ENCODE results near the gene ID1. TPM values are rescaled to one million over a fixed set of nuclear protein-coding genes. Genes with fewer than 3 reads are reported as not detected.

The ID1 gene
- total and polyA plus RNA-seq, 2 of the 13 experiments (the other 11 are each of a cell fraction or from before 2014, with no cell fraction given): 320 to 419 TPM

DNA sequence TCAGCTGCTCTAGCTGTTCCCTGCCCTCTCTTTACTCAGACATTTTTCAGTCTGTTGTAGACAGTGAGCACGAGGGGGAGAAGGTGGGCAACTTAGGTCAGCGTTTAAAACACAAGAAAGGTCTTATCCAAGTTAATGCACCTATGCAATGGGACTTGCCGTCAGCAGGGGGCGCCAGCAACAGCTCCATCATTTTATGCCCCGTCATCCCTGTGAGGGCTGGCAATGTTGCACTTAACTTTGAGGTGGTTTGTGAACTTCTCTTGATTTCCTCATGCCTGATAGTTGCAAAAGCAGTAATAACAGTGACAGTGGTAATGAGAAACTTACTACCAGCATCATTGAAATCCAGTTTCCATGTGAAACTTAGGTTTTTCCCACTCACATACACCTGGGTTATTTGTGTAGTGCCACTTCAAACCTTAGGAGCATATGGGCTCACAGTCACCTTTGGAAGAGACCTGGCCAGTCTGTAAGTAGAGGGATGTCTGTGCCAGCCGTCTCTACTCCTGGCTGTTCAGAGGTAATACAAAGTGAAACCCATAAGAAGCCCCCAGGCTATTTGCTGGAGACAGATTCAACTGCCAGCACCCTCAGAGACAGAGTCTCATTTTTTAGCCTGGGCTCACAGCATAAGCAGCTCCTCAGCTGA is 44.9 kb upstream of the ID1 start (continued):
- TF ChIP-seq, protein P1, sequence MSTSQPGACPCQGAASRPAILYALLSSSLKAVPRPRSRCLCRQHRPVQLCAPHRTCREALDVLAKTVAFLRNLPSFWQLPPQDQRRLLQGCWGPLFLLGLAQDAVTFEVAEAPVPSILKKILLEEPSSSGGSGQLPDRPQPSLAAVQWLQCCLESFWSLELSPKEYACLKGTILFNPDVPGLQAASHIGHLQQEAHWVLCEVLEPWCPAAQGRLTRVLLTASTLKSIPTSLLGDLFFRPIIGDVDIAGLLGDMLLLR (CRISPR knock-in tag; IDR thresholded peaks at IDR 0.05): 0 out of 2 replicates have a peak, but pooled peaks have one; percentile 25
- peak; percentile 74; the same call in 1 of the 2 replicates for TF ChIP-seq AHR (CRISPR knock-in tag; IDR thresholded peaks at IDR 0.05)
- no peak for TF ChIP-seq ZNF484 (CRISPR knock-in tag; IDR thresholded peaks at IDR 0.05; ENCODE audit: borderline replicate concordance, low read depth)
- TF ChIP-seq ZNF607 (CRISPR knock-in tag; IDR thresholded peaks at IDR 0.05; ENCODE audit: borderline replicate concordance): peak; percentile 59; the same call in 1 of the 2 replicates
- TF ChIP-seq, protein P2, sequence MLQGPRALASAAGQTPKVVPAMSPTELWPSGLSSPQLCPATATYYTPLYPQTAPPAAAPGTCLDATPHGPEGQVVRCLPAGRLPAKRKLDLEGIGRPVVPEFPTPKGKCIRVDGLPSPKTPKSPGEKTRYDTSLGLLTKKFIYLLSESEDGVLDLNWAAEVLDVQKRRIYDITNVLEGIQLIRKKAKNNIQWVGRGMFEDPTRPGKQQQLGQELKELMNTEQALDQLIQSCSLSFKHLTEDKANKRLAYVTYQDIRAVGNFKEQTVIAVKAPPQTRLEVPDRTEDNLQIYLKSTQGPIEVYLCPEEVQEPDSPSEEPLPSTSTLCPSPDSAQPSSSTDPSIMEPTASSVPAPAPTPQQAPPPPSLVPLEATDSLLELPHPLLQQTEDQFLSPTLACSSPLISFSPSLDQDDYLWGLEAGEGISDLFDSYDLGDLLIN (CRISPR knock-in tag; IDR thresholded peaks at IDR 0.05; ENCODE audit: borderline replicate concordance): no peak
- TF ChIP-seq BRD4 (CRISPR knock-in tag; IDR thresholded peaks at IDR 0.05): no peak
- TF ChIP-seq, protein P3, sequence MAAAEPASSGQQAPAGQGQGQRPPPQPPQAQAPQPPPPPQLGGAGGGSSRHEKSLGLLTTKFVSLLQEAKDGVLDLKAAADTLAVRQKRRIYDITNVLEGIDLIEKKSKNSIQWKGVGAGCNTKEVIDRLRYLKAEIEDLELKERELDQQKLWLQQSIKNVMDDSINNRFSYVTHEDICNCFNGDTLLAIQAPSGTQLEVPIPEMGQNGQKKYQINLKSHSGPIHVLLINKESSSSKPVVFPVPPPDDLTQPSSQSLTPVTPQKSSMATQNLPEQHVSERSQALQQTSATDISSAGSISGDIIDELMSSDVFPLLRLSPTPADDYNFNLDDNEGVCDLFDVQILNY (CRISPR knock-in tag; conservative IDR thresholded peaks at IDR 0.05): no peak
- TF ChIP-seq POLR2A (IDR thresholded peaks at IDR 0.05; ENCODE audit: insufficient read depth in 1 of 2, low read depth in 2 of 2, low read length in 2 of 2): no peak
- TF ChIP-seq HMG20A (CRISPR knock-in tag; IDR thresholded peaks at IDR 0.05; ENCODE audit: borderline replicate concordance): no peak
- TF ChIP-seq, protein P4, sequence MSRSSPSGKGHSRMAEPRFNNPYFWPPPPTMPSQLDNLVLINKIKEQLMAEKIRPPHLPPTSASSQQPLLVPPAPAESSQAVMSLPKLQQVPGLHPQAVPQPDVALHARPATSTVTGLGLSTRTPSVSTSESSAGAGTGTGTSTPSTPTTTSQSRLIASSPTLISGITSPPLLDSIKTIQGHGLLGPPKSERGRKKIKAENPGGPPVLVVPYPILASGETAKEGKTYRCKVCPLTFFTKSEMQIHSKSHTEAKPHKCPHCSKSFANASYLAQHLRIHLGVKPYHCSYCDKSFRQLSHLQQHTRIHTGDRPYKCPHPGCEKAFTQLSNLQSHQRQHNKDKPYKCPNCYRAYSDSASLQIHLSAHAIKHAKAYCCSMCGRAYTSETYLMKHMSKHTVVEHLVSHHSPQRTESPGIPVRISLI (CRISPR knock-in tag; IDR thresholded peaks at IDR 0.05; ENCODE audit: borderline replicate concordance): no peak
- no peak for TF ChIP-seq NFKB2 (CRISPR knock-in tag; IDR thresholded peaks at IDR 0.05; ENCODE audit: borderline replicate concordance)
- TF ChIP-seq ZNF737 (CRISPR knock-in tag; IDR thresholded peaks at IDR 0.05; ENCODE audit: borderline replicate concordance): 0 out of 2 replicates have a peak, but pooled peaks have one; percentile 66
- TF ChIP-seq, protein P5, sequence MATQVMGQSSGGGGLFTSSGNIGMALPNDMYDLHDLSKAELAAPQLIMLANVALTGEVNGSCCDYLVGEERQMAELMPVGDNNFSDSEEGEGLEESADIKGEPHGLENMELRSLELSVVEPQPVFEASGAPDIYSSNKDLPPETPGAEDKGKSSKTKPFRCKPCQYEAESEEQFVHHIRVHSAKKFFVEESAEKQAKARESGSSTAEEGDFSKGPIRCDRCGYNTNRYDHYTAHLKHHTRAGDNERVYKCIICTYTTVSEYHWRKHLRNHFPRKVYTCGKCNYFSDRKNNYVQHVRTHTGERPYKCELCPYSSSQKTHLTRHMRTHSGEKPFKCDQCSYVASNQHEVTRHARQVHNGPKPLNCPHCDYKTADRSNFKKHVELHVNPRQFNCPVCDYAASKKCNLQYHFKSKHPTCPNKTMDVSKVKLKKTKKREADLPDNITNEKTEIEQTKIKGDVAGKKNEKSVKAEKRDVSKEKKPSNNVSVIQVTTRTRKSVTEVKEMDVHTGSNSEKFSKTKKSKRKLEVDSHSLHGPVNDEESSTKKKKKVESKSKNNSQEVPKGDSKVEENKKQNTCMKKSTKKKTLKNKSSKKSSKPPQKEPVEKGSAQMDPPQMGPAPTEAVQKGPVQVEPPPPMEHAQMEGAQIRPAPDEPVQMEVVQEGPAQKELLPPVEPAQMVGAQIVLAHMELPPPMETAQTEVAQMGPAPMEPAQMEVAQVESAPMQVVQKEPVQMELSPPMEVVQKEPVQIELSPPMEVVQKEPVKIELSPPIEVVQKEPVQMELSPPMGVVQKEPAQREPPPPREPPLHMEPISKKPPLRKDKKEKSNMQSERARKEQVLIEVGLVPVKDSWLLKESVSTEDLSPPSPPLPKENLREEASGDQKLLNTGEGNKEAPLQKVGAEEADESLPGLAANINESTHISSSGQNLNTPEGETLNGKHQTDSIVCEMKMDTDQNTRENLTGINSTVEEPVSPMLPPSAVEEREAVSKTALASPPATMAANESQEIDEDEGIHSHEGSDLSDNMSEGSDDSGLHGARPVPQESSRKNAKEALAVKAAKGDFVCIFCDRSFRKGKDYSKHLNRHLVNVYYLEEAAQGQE (IDR thresholded peaks at IDR 0.05; ENCODE audit: borderline replicate concordance in 1 of 2, low read depth in 1 of 2, low read length in 2 of 2): no peak
- TF ChIP-seq SMYD3 (CRISPR knock-in tag; IDR thresholded peaks at IDR 0.05): no peak
- no peak for TF ChIP-seq ZC3H4 (CRISPR knock-in tag; IDR thresholded peaks at IDR 0.05; ENCODE audit: borderline replicate concordance)
- no peak for TF ChIP-seq MZF1 (CRISPR knock-in tag; IDR thresholded peaks at IDR 0.05; ENCODE audit: borderline replicate concordance)
- TF ChIP-seq, protein P6, sequence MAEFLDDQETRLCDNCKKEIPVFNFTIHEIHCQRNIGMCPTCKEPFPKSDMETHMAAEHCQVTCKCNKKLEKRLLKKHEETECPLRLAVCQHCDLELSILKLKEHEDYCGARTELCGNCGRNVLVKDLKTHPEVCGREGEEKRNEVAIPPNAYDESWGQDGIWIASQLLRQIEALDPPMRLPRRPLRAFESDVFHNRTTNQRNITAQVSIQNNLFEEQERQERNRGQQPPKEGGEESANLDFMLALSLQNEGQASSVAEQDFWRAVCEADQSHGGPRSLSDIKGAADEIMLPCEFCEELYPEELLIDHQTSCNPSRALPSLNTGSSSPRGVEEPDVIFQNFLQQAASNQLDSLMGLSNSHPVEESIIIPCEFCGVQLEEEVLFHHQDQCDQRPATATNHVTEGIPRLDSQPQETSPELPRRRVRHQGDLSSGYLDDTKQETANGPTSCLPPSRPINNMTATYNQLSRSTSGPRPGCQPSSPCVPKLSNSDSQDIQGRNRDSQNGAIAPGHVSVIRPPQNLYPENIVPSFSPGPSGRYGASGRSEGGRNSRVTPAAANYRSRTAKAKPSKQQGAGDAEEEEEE (CRISPR knock-in tag; IDR thresholded peaks at IDR 0.05; ENCODE audit: borderline replicate concordance): no peak
- TF ChIP-seq, protein P7, sequence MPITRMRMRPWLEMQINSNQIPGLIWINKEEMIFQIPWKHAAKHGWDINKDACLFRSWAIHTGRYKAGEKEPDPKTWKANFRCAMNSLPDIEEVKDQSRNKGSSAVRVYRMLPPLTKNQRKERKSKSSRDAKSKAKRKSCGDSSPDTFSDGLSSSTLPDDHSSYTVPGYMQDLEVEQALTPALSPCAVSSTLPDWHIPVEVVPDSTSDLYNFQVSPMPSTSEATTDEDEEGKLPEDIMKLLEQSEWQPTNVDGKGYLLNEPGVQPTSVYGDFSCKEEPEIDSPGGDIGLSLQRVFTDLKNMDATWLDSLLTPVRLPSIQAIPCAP (CRISPR knock-in tag; IDR thresholded peaks at IDR 0.05; ENCODE audit: low read depth): no peak

All from HepG2 (cell line).